Natural killer cell (primary cell): ENCODE data around the gene EDIL3. TPM values are rescaled to one million over a fixed set of nuclear protein-coding genes. Genes with fewer than 3 reads are reported as not detected.

Experiments used
- ATAC-seq, 3 donors: fragments of 150-1000 bp in 2 of 3; fragments of 200-7000 bp in 1 of 3; cut with Tn5 transposase; 1 replicate in 1 of 3; 2 replicates in 2 of 3; pipeline ENCODE4 v1.10.0; 2021; ENCODE audit warnings: mild to moderate bottlenecking in 2 of 3, moderate library complexity in 2 of 3
- DNase-seq, 2 donors: peaks; one replicate each; pipeline versions ENCODE4 v3.0.0 to v3.0.0-alpha.2; 2013 to 2021; ENCODE audit warnings: mixed read lengths in 1 of 2
- H3K27ac ChIP-seq: one replicate; pipeline ENCODE4 v1.5.1; 2013; ENCODE audit warnings: mild to moderate bottlenecking, low read length
- H3K27me3 ChIP-seq: one replicate; pipeline ENCODE4 v1.6.1; 2013; ENCODE audit warnings: low read length; ENCODE audit not compliant: control insufficient read depth, insufficient read depth
- H3K36me3 ChIP-seq: one replicate; pipeline ENCODE4 v1.6.1; 2013; ENCODE audit warnings: low read length; ENCODE audit not compliant: control insufficient read depth, insufficient read depth
- H3K4me1 ChIP-seq: one replicate; pipeline ENCODE4 v1.6.1; 2013; ENCODE audit warnings: low read length; ENCODE audit not compliant: control insufficient read depth, insufficient read depth
- H3K4me3 ChIP-seq: one replicate; pipeline ENCODE4 v1.5.1; 2013; ENCODE audit warnings: low read length
- H3K9me3 ChIP-seq: one replicate; pipeline ENCODE4 v1.6.1; 2013; ENCODE audit warnings: low read length; ENCODE audit not compliant: control insufficient read depth, insufficient read depth
- H3K27ac Mint-ChIP-seq, 2 donors: one replicate each; pipeline ENCODE4 v1.8.0; 2022; ENCODE audit warnings: mild to moderate bottlenecking in 2 of 2, mixed read lengths in 2 of 2, moderate library complexity in 1 of 2
- H3K27me3 Mint-ChIP-seq, 2 donors: one replicate each; pipeline ENCODE4 v1.8.0; 2022; ENCODE audit warnings: low read depth in 2 of 2, mixed read lengths in 2 of 2
- H3K36me3 Mint-ChIP-seq: one replicate; pipeline ENCODE4 v1.8.0; 2022; ENCODE audit warnings: mixed read lengths
- H3K4me1 Mint-ChIP-seq, 2 donors: one replicate each; pipeline ENCODE4 v1.8.0; 2022; ENCODE audit warnings: mixed read lengths in 2 of 2
- H3K4me3 Mint-ChIP-seq: one replicate; pipeline ENCODE4 v1.8.0; 2022; ENCODE audit warnings: mild to moderate bottlenecking, moderate library complexity, mixed read lengths
- H3K9me3 Mint-ChIP-seq, 2 donors: one replicate each; pipeline ENCODE4 v1.8.0; 2022; ENCODE audit warnings: mixed read lengths in 2 of 2
- WGBS: methylation state at CpG from one replicate; pipeline ENCODE4 v1.1.7; 2013; ENCODE audit warnings: missing lambda C conversion rate; ENCODE audit not compliant: insufficient coverage; 5-methylcytosine and 5-hydroxymethylcytosine counted together
- intact Hi-C: fragments of 100-400 bp; cut with micrococcal nuclease; formaldehyde crosslinking; loops from one replicate; pipeline ENCODE4 v1.14.2; 2022
- total RNA-seq, 4 donors: library from RNA; stranded (reverse); fragments of 120-200 nt in 1 of 4; gene quantifications; one replicate each; pipeline versions ENCODE4 v1.2.3 to v1.2.4, GENCODE V29; 2013 to 2022
- TF ChIP-seq, protein P1 (sequence below): fragments of 200-600 bp; IDR thresholded peaks from one replicate; pipeline ENCODE4 v1.8.0; 2022; ENCODE audit warnings: antibody characterized with exemption

EDIL3 gene
- total RNA-seq, 3 donors from 2014 or later (not counting 1 experiment from before 2014, with no cell fraction given) = not detected

DNA sequence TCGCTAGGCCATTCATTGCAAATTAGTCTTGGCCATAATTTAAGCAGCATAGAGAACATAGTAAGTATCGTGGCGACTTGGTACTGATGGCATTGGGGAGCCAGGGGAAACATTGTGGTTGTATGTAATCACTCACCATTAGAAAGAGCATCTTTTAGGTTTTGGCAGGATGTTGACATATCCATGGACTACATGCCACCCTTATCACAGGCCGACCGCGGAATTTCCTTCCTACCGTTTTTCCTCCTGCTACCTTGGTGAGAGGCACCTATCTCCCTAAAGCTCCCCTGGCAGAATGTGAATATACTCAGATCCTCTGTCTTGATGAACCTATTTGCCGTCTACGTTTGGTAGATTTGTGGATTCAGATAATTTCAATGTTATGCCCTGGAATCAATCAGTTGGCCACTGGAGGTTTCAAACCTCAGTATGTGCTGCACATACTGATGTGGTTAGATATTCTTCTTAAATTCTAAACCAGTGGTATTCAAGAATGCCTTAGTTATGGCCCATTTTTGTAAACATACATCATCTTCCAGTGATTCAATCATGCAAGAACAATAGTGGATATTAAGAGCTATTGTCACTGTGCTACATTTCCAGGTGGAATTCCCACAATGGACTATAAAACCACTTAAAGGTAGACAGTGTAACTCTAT lies 393.0 kb downstream of the EDIL3 start:
- Mint-ChIP-seq H3K9me3 (peaks cover 9 to 19% of the 10 kb centered on the region in 2 donors), H3K36me3 (no peaks in the 10 kb centered on the region), H3K4me1 (no peaks in the 10 kb centered on the region), H3K4me3 (no peak overlapping the region), H3K27ac (no peak overlapping the region), H3K27me3 (no peaks in the 10 kb centered on the region)
- H3K4me1 ChIP-seq = no peaks in the 10 kb centered on the region
- H3K36me3 ChIP-seq = no peaks in the 10 kb centered on the region
- DNase-seq (no peak), ATAC-seq (no peak)
- H3K27ac ChIP-seq = no peak overlapping the region
- WGBS = 95% methylated on average over 9 of the region's 9 CpGs
- intact Hi-C loops = no loop called here
- TF ChIP-seq, protein P1, sequence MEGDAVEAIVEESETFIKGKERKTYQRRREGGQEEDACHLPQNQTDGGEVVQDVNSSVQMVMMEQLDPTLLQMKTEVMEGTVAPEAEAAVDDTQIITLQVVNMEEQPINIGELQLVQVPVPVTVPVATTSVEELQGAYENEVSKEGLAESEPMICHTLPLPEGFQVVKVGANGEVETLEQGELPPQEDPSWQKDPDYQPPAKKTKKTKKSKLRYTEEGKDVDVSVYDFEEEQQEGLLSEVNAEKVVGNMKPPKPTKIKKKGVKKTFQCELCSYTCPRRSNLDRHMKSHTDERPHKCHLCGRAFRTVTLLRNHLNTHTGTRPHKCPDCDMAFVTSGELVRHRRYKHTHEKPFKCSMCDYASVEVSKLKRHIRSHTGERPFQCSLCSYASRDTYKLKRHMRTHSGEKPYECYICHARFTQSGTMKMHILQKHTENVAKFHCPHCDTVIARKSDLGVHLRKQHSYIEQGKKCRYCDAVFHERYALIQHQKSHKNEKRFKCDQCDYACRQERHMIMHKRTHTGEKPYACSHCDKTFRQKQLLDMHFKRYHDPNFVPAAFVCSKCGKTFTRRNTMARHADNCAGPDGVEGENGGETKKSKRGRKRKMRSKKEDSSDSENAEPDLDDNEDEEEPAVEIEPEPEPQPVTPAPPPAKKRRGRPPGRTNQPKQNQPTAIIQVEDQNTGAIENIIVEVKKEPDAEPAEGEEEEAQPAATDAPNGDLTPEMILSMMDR = no peak
- no peak overlapping the region for H3K4me3 ChIP-seq
- H3K27me3 ChIP-seq = no peaks in the 10 kb centered on the region
- H3K9me3 ChIP-seq = no peaks in the 10 kb centered on the region

DNA sequence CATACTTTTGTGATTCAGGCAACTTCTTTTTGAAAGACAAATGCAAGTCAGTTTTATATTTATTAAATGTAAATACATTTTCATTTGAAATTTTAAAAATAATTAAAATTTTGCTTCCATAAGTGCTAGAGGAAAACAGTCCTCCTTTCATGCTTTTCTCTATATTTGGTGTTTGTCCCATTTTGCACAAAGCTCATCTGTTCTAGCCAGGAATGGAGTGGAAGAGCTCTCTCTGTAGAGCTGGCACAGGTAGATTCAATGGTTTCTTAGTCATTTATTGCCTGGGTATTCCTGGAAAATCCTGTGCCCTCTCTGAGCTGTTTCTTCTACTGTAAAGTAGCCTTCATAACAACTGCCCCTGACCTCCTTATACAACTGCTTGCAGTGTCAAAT lies 396.4 kb downstream of the EDIL3 start:
- no peak for DNase-seq
- Histone ChIP-seq H3K4me1 (no peaks in the 10 kb centered on the region), H3K36me3 (no peaks in the 10 kb centered on the region), H3K9me3 (no peaks in the 10 kb centered on the region), H3K27ac (no peak overlapping the region), H3K4me3 (no peak overlapping the region), H3K27me3 (no peaks in the 10 kb centered on the region)
- Mint-ChIP-seq H3K4me3 (no peak overlapping the region), H3K27ac (no peak overlapping the region), H3K27me3 (no peaks in the 10 kb centered on the region), H3K9me3 (peaks cover 14 to 18% of the 10 kb centered on the region in 2 donors), H3K4me1 (no peaks in the 10 kb centered on the region), H3K36me3 (no peaks in the 10 kb centered on the region)
- no peak for ATAC-seq
- intact Hi-C loops = no loop called here
- TF ChIP-seq, protein P1 = no peak

DNA sequence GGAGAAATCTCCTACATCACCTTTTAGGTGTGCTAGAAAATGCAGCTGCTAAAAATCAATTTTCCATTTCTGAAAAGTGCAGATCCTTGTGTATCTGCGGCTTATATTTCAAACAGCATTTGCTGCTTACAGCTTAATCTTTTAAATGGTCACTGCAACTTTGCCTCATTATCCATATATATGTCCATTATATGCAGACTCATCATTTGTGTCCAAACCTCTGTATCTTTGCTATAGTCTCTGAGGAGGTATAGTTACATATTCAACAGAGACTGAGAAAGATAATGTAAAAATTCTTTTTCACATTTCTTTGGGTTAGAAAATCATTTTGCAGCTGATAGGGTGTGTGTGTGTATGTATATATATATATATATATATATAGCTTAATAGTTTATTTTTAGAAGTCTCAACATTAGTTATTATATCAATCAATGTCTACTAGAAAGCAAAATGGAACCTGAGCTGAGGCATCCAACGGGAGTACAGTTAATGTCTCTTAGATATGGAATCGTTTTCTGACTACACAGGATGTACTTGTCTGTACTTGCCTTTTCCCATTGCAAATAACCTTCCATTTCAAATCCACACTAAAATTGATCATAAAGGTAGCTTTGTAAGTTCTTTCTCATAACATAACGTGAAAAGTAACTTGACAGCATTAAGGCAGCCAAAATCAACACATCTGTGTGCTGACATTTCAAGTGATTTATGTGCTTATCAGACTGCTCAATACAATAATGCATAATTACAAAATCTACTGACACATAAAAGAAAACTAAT lies 397.0 kb downstream of the EDIL3 start:
- 61% methylated on average over 4 of the region's 4 CpGs for WGBS
- Mint-ChIP-seq H3K36me3 (no peaks in the 10 kb centered on the region), H3K4me3 (no peak overlapping the region), H3K27me3 (no peaks in the 10 kb centered on the region), H3K27ac (no peak overlapping the region), H3K4me1 (no peaks in the 10 kb centered on the region), H3K9me3 (peaks cover 14 to 21% of the 10 kb centered on the region in 2 donors)
- no peaks in the 10 kb centered on the region for H3K27me3 ChIP-seq
- no peaks in the 10 kb centered on the region for H3K9me3 ChIP-seq
- H3K4me3 ChIP-seq = no peak overlapping the region
- DNase-seq (no peak), ATAC-seq (no peak)
- TF ChIP-seq, protein P1 = no peak
- no peaks in the 10 kb centered on the region for H3K4me1 ChIP-seq
- H3K36me3 ChIP-seq = no peaks in the 10 kb centered on the region
- no peak overlapping the region for H3K27ac ChIP-seq
- intact Hi-C loops = no loop called here
